Prostate gland (tissue), 2 donors: ENCODE measurements around the gene TOR1A.
A peak's percentile ranks its signal among the peaks of the same experiment; 100 is the strongest.

Experiments used
- POLR2A ChIP-seq: fragments of 450-650 bp; IDR thresholded peaks from one replicate; pipeline ENCODE4 v1.6.1; 2016; ENCODE audit warnings: antibody characterized with exemption, mild to moderate bottlenecking
- POLR2AphosphoS5 ChIP-seq: sonication (generic); formaldehyde crosslinking; IDR thresholded peaks from one replicate; pipeline ENCODE4 v1.6.1; 2017; ENCODE audit warnings: antibody characterized with exemption
- TF ChIP-seq, protein P1 (sequence below), 4 experiments: fragments of 200-600 bp in 2 of 4; fragments of 450-650 bp in 2 of 4; sonication (generic) in 2 of 4; IDR thresholded peaks; 1 replicate in 3 of 4; 2 replicates in 1 of 4; pipeline ENCODE4 v1.5.1; 2016 to 2019; ENCODE audit warnings: antibody characterized with exemption in 4 of 4, mild to moderate bottlenecking in 2 of 4, moderate library complexity in 2 of 4

- TF ChIP-seq, protein P1, sequence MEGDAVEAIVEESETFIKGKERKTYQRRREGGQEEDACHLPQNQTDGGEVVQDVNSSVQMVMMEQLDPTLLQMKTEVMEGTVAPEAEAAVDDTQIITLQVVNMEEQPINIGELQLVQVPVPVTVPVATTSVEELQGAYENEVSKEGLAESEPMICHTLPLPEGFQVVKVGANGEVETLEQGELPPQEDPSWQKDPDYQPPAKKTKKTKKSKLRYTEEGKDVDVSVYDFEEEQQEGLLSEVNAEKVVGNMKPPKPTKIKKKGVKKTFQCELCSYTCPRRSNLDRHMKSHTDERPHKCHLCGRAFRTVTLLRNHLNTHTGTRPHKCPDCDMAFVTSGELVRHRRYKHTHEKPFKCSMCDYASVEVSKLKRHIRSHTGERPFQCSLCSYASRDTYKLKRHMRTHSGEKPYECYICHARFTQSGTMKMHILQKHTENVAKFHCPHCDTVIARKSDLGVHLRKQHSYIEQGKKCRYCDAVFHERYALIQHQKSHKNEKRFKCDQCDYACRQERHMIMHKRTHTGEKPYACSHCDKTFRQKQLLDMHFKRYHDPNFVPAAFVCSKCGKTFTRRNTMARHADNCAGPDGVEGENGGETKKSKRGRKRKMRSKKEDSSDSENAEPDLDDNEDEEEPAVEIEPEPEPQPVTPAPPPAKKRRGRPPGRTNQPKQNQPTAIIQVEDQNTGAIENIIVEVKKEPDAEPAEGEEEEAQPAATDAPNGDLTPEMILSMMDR (IDR thresholded peaks at IDR 0.05) = peak in 2 of 4 experiments; percentile 8 to 18
- TF ChIP-seq POLR2AphosphoS5 (peak; percentile 92), POLR2A (peak; percentile 89)
Measured at GRCh38 chr9:129835128-129835859, 11.4 kb upstream of the TOR1A start, which contains the start of the genes C9orf78 and USP20.
